CD4-positive, alpha-beta T cell (primary cell): Measurements from ENCODE around the gene E2F6. TPM values are rescaled to one million over a fixed set of nuclear protein-coding genes. Genes with fewer than 3 reads are reported as not detected.

Experiments
- ATAC-seq: fragments of 200-7000 bp; cut with Tn5 transposase; one replicate; pipeline ENCODE4 v1.10.0; 2022; ENCODE audit warnings: mild to moderate bottlenecking; ENCODE audit not compliant: poor library complexity
- CTCF ChIA-PET: fragments of 350-600 bp; sonication (Branson Sonifier 250); formaldehyde crosslinking; loops from one replicate; lab custom pipeline; 2021; ENCODE audit warnings: antibody characterized with exemption, inconsistent platforms; lab: Charles Lee
- POLR2A ChIA-PET: fragments of 350-600 bp; sonication (Branson Sonifier 250); formaldehyde crosslinking; loops from one replicate; lab custom pipeline; 2021; ENCODE audit warnings: antibody characterized with exemption, inconsistent platforms; lab: Charles Lee
- DNase-seq, 14 experiments: peaks; one replicate each; pipeline ENCODE4 v3.0.0-alpha.2; 2013 to 2020; ENCODE audit warnings: mixed read lengths in 2 of 14
- H3K27ac ChIP-seq, 2 donors: one replicate each; pipeline versions ENCODE4 v1.5.1 to v1.7.0; 2013; ENCODE audit warnings: low read length in 2 of 2, low read depth in 1 of 2, mild to moderate bottlenecking in 1 of 2
- H3K27me3 ChIP-seq, 2 experiments: 1 replicate in 1 of 2; 2 replicates in 1 of 2; pipeline versions ENCODE4 v1.6.1 to v1.7.0; 2013; ENCODE audit warnings: low read length in 2 of 2, control low read depth in 1 of 2, mild to moderate bottlenecking in 1 of 2, moderate library complexity in 1 of 2; ENCODE audit not compliant: insufficient read depth in 2 of 2, control insufficient read depth in 1 of 2
- H3K36me3 ChIP-seq: one replicate; pipeline ENCODE4 v1.6.1; 2013; ENCODE audit warnings: low read length, control low read depth; ENCODE audit not compliant: insufficient read depth
- H3K4me1 ChIP-seq: one replicate; pipeline ENCODE4 v1.6.1; 2013; ENCODE audit warnings: low read length, control low read depth; ENCODE audit not compliant: insufficient read depth
- H3K4me3 ChIP-seq: one replicate; pipeline ENCODE4 v1.5.1; 2013; ENCODE audit warnings: mild to moderate bottlenecking, low read length, moderate library complexity
- H3K9me3 ChIP-seq, 2 experiments: 1 replicate in 1 of 2; 2 replicates in 1 of 2; pipeline versions ENCODE4 v1.6.1 to v1.7.0; 2013; ENCODE audit warnings: low read length in 2 of 2, mild to moderate bottlenecking in 2 of 2, control low read depth in 1 of 2, moderate library complexity in 1 of 2; ENCODE audit not compliant: control insufficient read depth in 1 of 2, insufficient read depth in 1 of 2
- H3K27ac Mint-ChIP-seq: one replicate; pipeline ENCODE4 v1.8.0; 2020; ENCODE audit warnings: mixed read lengths
- H3K27me3 Mint-ChIP-seq: one replicate; pipeline ENCODE4 v1.8.0; 2021; ENCODE audit warnings: mixed read lengths
- H3K36me3 Mint-ChIP-seq: one replicate; pipeline ENCODE4 v1.8.0; 2021; ENCODE audit warnings: low read depth, mixed read lengths
- H3K4me1 Mint-ChIP-seq: one replicate; pipeline ENCODE4 v1.8.0; 2021; ENCODE audit warnings: low read depth, mixed read lengths
- H3K4me3 Mint-ChIP-seq: one replicate; pipeline ENCODE4 v1.8.0; 2020; ENCODE audit warnings: mild to moderate bottlenecking, mixed read lengths
- H3K9me3 Mint-ChIP-seq: one replicate; pipeline ENCODE4 v1.8.0; 2020; ENCODE audit warnings: mixed read lengths
- CTCF ChIP-seq: fragments of 200-600 bp; IDR thresholded peaks from one replicate; pipeline ENCODE4 v1.8.0; 2022; ENCODE audit warnings: antibody characterized with exemption, mild to moderate bottlenecking
- intact Hi-C, 2 experiments: fragments of 100-400 bp; cut with DNase I in 1 of 2; cut with micrococcal nuclease in 1 of 2; formaldehyde crosslinking; loops; one replicate each; pipeline versions ENCODE4 v1.15.1 to v1.9.0; 2023 to 2025; cut with DNase I, micrococcal nuclease
- total RNA-seq, 174 experiments: library from RNA in 2 of 174; stranded (reverse) in 2 of 174; gene quantifications; one replicate each; pipeline ENCODE4 v1.2.3 and lab custom pipeline; 2021 to 2026

Gene E2F6
- total RNA-seq, 2 experiments from 2014 or later: 3.5 to 4.2 TPM

- Mint-ChIP-seq H3K27ac (no peak overlapping the region), H3K36me3 (no peaks in the 10 kb centered on the region), H3K4me3 (no peak overlapping the region), H3K27me3 (peaks cover 43% of the 10 kb centered on the region), H3K4me1 (peaks cover 5% of the 10 kb centered on the region), H3K9me3 (peaks cover 2% of the 10 kb centered on the region)
- H3K4me3 ChIP-seq: no peak overlapping the region
- H3K27me3 ChIP-seq: peaks cover 0 to 8% of the 10 kb centered on the region in 2 experiments
- no peaks in the 10 kb centered on the region for H3K9me3 ChIP-seq
- ATAC-seq (no peak), DNase-seq (no peak)
- intact Hi-C loops: no loop called here
- no peak for TF ChIP-seq CTCF
- POLR2A ChIA-PET: interaction anchor here (0.9 kb wide), 1 partner anchor 369 kb away, joined by 3 read pairs; a partner anchor contains a TSS
- CTCF ChIA-PET: no interaction called here
- H3K27ac ChIP-seq: no peak overlapping the region
- H3K36me3 ChIP-seq: no peaks in the 10 kb centered on the region
- H3K4me1 ChIP-seq: no peaks in the 10 kb centered on the region
Observed at GRCh38 chr2:11502740-11503292, 36.9 kb upstream of the E2F6 start.

- peaks cover 0 to 3% of the 10 kb centered on the region in 2 experiments for H3K27me3 ChIP-seq
- Mint-ChIP-seq H3K36me3 (no peaks in the 10 kb centered on the region), H3K27me3 (peaks cover 40% of the 10 kb centered on the region), H3K9me3 (peaks cover 2% of the 10 kb centered on the region), H3K4me3 (no peak overlapping the region), H3K4me1 (peaks cover 5% of the 10 kb centered on the region), H3K27ac (no peak overlapping the region)
- H3K27ac ChIP-seq: no peak overlapping the region
- TF ChIP-seq CTCF: no peak
- POLR2A ChIA-PET: no interaction called here
- no peaks in the 10 kb centered on the region for H3K36me3 ChIP-seq
- ATAC-seq (no peak), DNase-seq (no peak)
- H3K4me3 ChIP-seq: no peak overlapping the region
- H3K4me1 ChIP-seq: no peaks in the 10 kb centered on the region
- CTCF ChIA-PET: no interaction called here
- intact Hi-C loops: no loop called here
- H3K9me3 ChIP-seq: no peaks in the 10 kb centered on the region
Observed at GRCh38 chr2:11500702-11501303, 34.8 kb upstream of the E2F6 start.

GRCh38 chr2:11499081-11499743 lies 33.3 kb upstream of the E2F6 start:
- DNase-seq (no peak), ATAC-seq (no peak)
- H3K27me3 ChIP-seq: peaks cover 2 to 3% of the 10 kb centered on the region in 2 experiments
- TF ChIP-seq CTCF: no peak
- ChIA-PET POLR2A (no interaction called here), CTCF (no interaction called here)
- intact Hi-C loops: no loop called here
- H3K4me1 Mint-ChIP-seq: peaks cover 5% of the 10 kb centered on the region
- H3K27ac Mint-ChIP-seq: no peak overlapping the region
- peaks cover 2% of the 10 kb centered on the region for H3K9me3 Mint-ChIP-seq
- H3K27me3 Mint-ChIP-seq: peaks cover 34% of the 10 kb centered on the region
- no peak overlapping the region for H3K4me3 Mint-ChIP-seq
- H3K36me3 Mint-ChIP-seq: no peaks in the 10 kb centered on the region
- no peak overlapping the region for H3K27ac ChIP-seq
- no peaks in the 10 kb centered on the region for H3K9me3 ChIP-seq
- no peaks in the 10 kb centered on the region for H3K4me1 ChIP-seq
- H3K4me3 ChIP-seq: no peak overlapping the region
- no peaks in the 10 kb centered on the region for H3K36me3 ChIP-seq
